GM12878 (cell line): ENCODE data around the gene ARHGAP6. TPM values are rescaled to one million over a fixed set of nuclear protein-coding genes. Genes with fewer than 3 reads are reported as not detected.

Experiments used
- ATAC-seq: fragments of 200-7000 bp; cut with Tn5 transposase; 3 replicates; pipeline ENCODE4 v1.9.1; 2020; ENCODE audit warnings: mild to moderate bottlenecking, moderate library complexity
- BruUV-seq: library from RNA; stranded (reverse); fragments of 400-500 nt; replicated peaks from 2 replicates; lab custom pipeline; 2021; lab: Mats Ljungman, UMichigan
- CTCF ChIA-PET: fragments of 300-600 bp; sonication (Branson Sonifier 250); formaldehyde crosslinking; extraction: SDS; loops from one replicate; lab custom pipeline; 2021; ENCODE audit warnings: inconsistent platforms; lab: Yijun Ruan, JAX
- POLR2A ChIA-PET: fragments of 350-600 bp; formaldehyde crosslinking; extraction: SDS; loops from one replicate; lab custom pipeline; 2021; ENCODE audit warnings: inconsistent platforms; lab: Charles Lee
- RAD21 ChIA-PET: fragments of 300-600 bp; sonication (Branson Sonifier 250); formaldehyde crosslinking; loops from one replicate; lab custom pipeline; 2023; ENCODE audit warnings: antibody characterized with exemption; ENCODE audit not compliant: unreplicated experiment; lab: Charles Lee
- SMC1A ChIA-PET: fragments of 300-600 bp; sonication (Branson Sonifier 250); formaldehyde crosslinking; loops from one replicate; lab custom pipeline; 2023; ENCODE audit not compliant: unreplicated experiment, uncharacterized antibody; lab: Charles Lee
- DNase-seq: peaks from one replicate; pipeline ENCODE4 v3.0.0-alpha.2; 2011; ENCODE audit warnings: low read depth, low spot score
- FAIRE-seq: peaks from 3 replicates; lab custom pipeline; 2011; peaks lifted over from hg19 to GRCh38; lab: Jason Lieb, UNC
- H2AFZ ChIP-seq: 2 replicates; pipeline ENCODE4 v1.6.0; 2011; ENCODE audit warnings: low read depth, low read length, control low read depth; ENCODE audit not compliant: control insufficient read depth
- H3K27ac ChIP-seq: 2 replicates; pipeline ENCODE4 v1.5.1; 2011; ENCODE audit warnings: control low read depth; ENCODE audit not compliant: control insufficient read depth, insufficient read depth
- H3K27me3 ChIP-seq, 2 experiments: replicated peaks in 1 of 2; 2 replicates each; pipeline versions ENCODE4 v1.6.0 to v1.6.1; 2011; ENCODE audit warnings: low read length in 1 of 2; ENCODE audit not compliant: control insufficient read depth in 2 of 2, insufficient read depth in 2 of 2
- H3K36me3 ChIP-seq, 2 experiments: 2 replicates each; pipeline ENCODE4 v1.5.1; 2011; ENCODE audit warnings: low read length in 1 of 2; ENCODE audit not compliant: control insufficient read depth in 2 of 2, insufficient read depth in 2 of 2
- H3K4me1 ChIP-seq: 2 replicates; pipeline ENCODE4 v1.6.1; 2011; ENCODE audit warnings: mild to moderate bottlenecking, low read length, moderate library complexity, mixed read lengths; ENCODE audit not compliant: control insufficient read depth, insufficient read depth
- H3K4me2 ChIP-seq: 2 replicates; pipeline ENCODE4 v1.6.0; 2011; ENCODE audit warnings: control low read depth; ENCODE audit not compliant: control insufficient read depth, insufficient read depth
- H3K4me3 ChIP-seq: fragments of 200-600 bp; sonication (generic); 2 replicates; pipeline ENCODE4 v1.5.1; 2016
- H3K79me2 ChIP-seq: 2 replicates; pipeline ENCODE4 v1.6.0; 2011; ENCODE audit warnings: low read length; ENCODE audit not compliant: control insufficient read depth, insufficient read depth
- H3K9ac ChIP-seq: 2 replicates; pipeline ENCODE4 v1.8.0; 2011; ENCODE audit warnings: low read length, control low read depth, mixed read lengths; ENCODE audit not compliant: control insufficient read depth, insufficient read depth
- H3K9me3 ChIP-seq: replicated peaks from 3 replicates; pipeline ENCODE4 v1.5.1; 2011; ENCODE audit warnings: mild to moderate bottlenecking, low read length; ENCODE audit not compliant: control insufficient read depth, insufficient read depth
- H4K20me1 ChIP-seq: 2 replicates; pipeline ENCODE4 v1.6.0; 2011; ENCODE audit not compliant: control insufficient read depth, insufficient read depth
- BCL3 ChIP-seq: IDR thresholded peaks from 2 replicates; pipeline ENCODE4 v1.6.1; 2011; ENCODE audit warnings: borderline replicate concordance, low read depth, mild to moderate bottlenecking, moderate library complexity, low read length; ENCODE audit not compliant: insufficient read depth, poor library complexity, severe bottlenecking
- CHD1 ChIP-seq: IDR thresholded peaks from 2 replicates; pipeline ENCODE4 v1.6.1; 2012; ENCODE audit warnings: low read depth, low read length, improper control_type of control experiment
- EZH2 ChIP-seq: IDR thresholded peaks from 2 replicates; pipeline ENCODE4 v1.6.1; 2012; ENCODE audit warnings: low read depth, mild to moderate bottlenecking, control low read depth, inconsistent platforms, low read length, borderline replicate concordance; ENCODE audit not compliant: control insufficient read depth
- FOS ChIP-seq: IDR thresholded peaks from 3 replicates; pipeline ENCODE4 v1.6.1; 2011; ENCODE audit warnings: borderline replicate concordance; ENCODE audit not compliant: insufficient read length; ENCODE audit errors: extremely low read depth
- KAT2A ChIP-seq: conservative IDR thresholded peaks from 2 replicates; pipeline ENCODE4 v1.6.1; 2011; ENCODE audit warnings: low read depth, low read length; ENCODE audit not compliant: control insufficient read depth
- ZNF24 ChIP-seq: fragments of 450-650 bp; IDR thresholded peaks from 2 replicates; pipeline ENCODE4 v1.6.1; 2017; ENCODE audit warnings: antibody characterized with exemption, mild to moderate bottlenecking
- in situ Hi-C: fragments of 300-500 bp; cut with MboI; formaldehyde crosslinking; loops from 9 replicates; pipeline ENCODE4 v1.14.3; 2018; ENCODE audit warnings: mixed read lengths
- intact Hi-C: fragments of 100-400 bp; cut with micrococcal nuclease; formaldehyde crosslinking; loops from one replicate; pipeline ENCODE4 v1.14.2; 2022; ENCODE audit not compliant: unreplicated experiment
- polyA plus RNA-seq, 11 experiments: library from polyadenylated mRNA; depleted of rRNA in 4 of 11; unstranded in 6 of 11; stranded (reverse) in 5 of 11; fragments of >200 nt; fragmentation: Nextera tagmentation in 4 of 11; fragmentation: Illumina TruSeq in 1 of 11; extraction: Ambion mirVana in 4 of 11; extraction: Trizol in 1 of 11; gene quantifications; 1 replicate in 1 of 11; 2 replicates in 10 of 11; pipeline versions ENCODE4 v1.2.1 to v1.2.3, GENCODE V29; 2011 to 2016; ENCODE audit warnings: inconsistent platforms in 2 of 11, missing spikeins in 2 of 11, low read depth in 1 of 11
- total RNA-seq, 4 experiments: library from RNA; depleted of rRNA in 3 of 4; stranded (reverse); fragments of >200 nt in 3 of 4; fragmentation: Illumina TruSeq in 1 of 4; extraction: Trizol in 1 of 4; gene quantifications; 2 replicates each; pipeline versions ENCODE4 v1.2.1 to v1.2.3, GENCODE V29; 2013 to 2021
- TF ChIP-seq, protein P1 (sequence below): fragments of 450-650 bp; IDR thresholded peaks from 2 replicates; pipeline ENCODE4 v1.6.1; 2016; ENCODE audit warnings: mild to moderate bottlenecking, moderate library complexity, borderline replicate concordance

Gene ARHGAP6
- total and polyA plus RNA-seq, 10 of the 15 experiments (the other 5 are each of a cell fraction or from before 2014, with no cell fraction given), result 0.20 to 1.8 (median 0.76) TPM

GRCh38 chrX:11566789-11567188 is 98.9 kb downstream of the ARHGAP6 start (continued):
- no peak for TF ChIP-seq KAT2A

DNA sequence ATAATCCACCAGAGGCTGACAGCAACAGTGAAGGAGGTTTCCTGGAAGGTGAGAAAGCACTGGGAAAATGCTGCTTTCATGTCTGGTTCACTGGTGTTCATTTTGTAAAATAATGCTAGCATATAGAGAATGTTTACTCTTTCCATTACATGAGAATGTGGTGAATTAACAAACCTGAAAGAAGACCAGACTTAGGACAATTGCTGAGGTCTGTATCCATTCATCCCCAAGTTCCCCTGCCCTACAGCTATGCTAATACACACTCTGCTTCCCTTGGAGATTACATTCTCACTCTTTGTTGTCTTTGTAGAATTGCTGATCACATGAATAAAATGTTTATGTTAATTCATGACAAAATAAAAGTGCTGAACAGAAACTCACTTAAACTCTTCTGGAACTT is 99.5 kb downstream of the ARHGAP6 start:
- CTCF ChIA-PET, result interaction anchor here (1.1 kb wide), 1 partner anchor 18 kb away, joined by 3 read pairs; no protein-coding TSS in a partner anchor
- H3K79me2 ChIP-seq, result no peaks in the 10 kb centered on the region
- FAIRE-seq (no peak), ATAC-seq (no peak), DNase-seq (no peak)
- intact Hi-C loops, result no loop called here
- no peak overlapping the region for H3K4me3 ChIP-seq
- H3K27me3 ChIP-seq, result no peaks in the 10 kb centered on the region
- no TSS peak for BruUV-seq
- TF ChIP-seq FOS, result no peak
- no peak for TF ChIP-seq BCL3
- TF ChIP-seq CHD1, result no peak
- TF ChIP-seq, protein P1, sequence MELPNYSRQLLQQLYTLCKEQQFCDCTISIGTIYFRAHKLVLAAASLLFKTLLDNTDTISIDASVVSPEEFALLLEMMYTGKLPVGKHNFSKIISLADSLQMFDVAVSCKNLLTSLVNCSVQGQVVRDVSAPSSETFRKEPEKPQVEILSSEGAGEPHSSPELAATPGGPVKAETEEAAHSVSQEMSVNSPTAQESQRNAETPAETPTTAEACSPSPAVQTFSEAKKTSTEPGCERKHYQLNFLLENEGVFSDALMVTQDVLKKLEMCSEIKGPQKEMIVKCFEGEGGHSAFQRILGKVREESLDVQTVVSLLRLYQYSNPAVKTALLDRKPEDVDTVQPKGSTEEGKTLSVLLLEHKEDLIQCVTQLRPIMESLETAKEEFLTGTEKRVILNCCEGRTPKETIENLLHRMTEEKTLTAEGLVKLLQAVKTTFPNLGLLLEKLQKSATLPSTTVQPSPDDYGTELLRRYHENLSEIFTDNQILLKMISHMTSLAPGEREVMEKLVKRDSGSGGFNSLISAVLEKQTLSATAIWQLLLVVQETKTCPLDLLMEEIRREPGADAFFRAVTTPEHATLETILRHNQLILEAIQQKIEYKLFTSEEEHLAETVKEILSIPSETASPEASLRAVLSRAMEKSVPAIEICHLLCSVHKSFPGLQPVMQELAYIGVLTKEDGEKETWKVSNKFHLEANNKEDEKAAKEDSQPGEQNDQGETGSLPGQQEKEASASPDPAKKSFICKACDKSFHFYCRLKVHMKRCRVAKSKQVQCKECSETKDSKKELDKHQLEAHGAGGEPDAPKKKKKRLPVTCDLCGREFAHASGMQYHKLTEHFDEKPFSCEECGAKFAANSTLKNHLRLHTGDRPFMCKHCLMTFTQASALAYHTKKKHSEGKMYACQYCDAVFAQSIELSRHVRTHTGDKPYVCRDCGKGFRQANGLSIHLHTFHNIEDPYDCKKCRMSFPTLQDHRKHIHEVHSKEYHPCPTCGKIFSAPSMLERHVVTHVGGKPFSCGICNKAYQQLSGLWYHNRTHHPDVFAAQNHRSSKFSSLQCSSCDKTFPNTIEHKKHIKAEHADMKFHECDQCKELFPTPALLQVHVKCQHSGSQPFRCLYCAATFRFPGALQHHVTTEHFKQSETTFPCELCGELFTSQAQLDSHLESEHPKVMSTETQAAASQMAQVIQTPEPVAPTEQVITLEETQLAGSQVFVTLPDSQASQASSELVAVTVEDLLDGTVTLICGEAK, result no peak
- no peak for TF ChIP-seq ZNF24
- no peak for TF ChIP-seq EZH2
- in situ Hi-C loops, result no loop called here
- RAD21 ChIA-PET, result interaction anchor here (0.5 kb wide), 1 partner anchor 961 kb away, joined by 3 read pairs; no protein-coding TSS in a partner anchor
- H3K9ac ChIP-seq, result no peak overlapping the region
- H3K4me1 ChIP-seq, result no peaks in the 10 kb centered on the region
- H3K4me2 ChIP-seq, result no peak overlapping the region
- POLR2A ChIA-PET, result no interaction called here
- H3K27ac ChIP-seq, result no peak overlapping the region
- H3K36me3 ChIP-seq, result no peaks in the 10 kb centered on the region
- SMC1A ChIA-PET, result no interaction called here
- H2AFZ ChIP-seq, result no peak overlapping the region
- no peaks in the 10 kb centered on the region for H4K20me1 ChIP-seq
- no peaks in the 10 kb centered on the region for H3K9me3 ChIP-seq
